Psoas muscle (tissue), 8 donors: ENCODE measurements around the gene CCDC54. TPM values are rescaled to one million over a fixed set of nuclear protein-coding genes. Genes with fewer than 3 reads are reported as not detected.

ENCODE experiments used
- ATAC-seq, 4 donors: fragments of 200-7000 bp; cut with Tn5 transposase; one replicate each; pipeline ENCODE4 v1.9.1; 2020; ENCODE audit warnings: moderate library complexity in 3 of 4, mild to moderate bottlenecking in 2 of 4
- DNase-seq, 2 donors: peaks; one replicate each; pipeline ENCODE4 v3.0.0-alpha.2; 2020
- H3K27ac ChIP-seq: fragments of 200-600 bp; one replicate; pipeline ENCODE4 v1.8.0; 2022
- H3K27me3 ChIP-seq, 3 donors: fragments of 200-600 bp in 1 of 3; one replicate each; pipeline versions ENCODE4 v1.6.1 to v1.8.0; 2013 to 2022; ENCODE audit warnings: low read length in 2 of 3, mild to moderate bottlenecking in 2 of 3, moderate library complexity in 1 of 3; ENCODE audit not compliant: insufficient read depth in 3 of 3
- H3K36me3 ChIP-seq, 2 donors: fragments of 200-600 bp in 1 of 2; one replicate each; pipeline versions ENCODE4 v1.6.1 to v1.8.0; 2013 to 2022; ENCODE audit warnings: low read depth in 1 of 2, mild to moderate bottlenecking in 1 of 2, moderate library complexity in 1 of 2; ENCODE audit not compliant: insufficient read depth in 1 of 2
- H3K4me1 ChIP-seq: fragments of 200-600 bp; one replicate; pipeline ENCODE4 v1.8.0; 2022
- H3K4me3 ChIP-seq: fragments of 200-600 bp; one replicate; pipeline ENCODE4 v1.8.0; 2022; ENCODE audit warnings: mild to moderate bottlenecking
- H3K9me3 ChIP-seq: fragments of 200-600 bp; one replicate; pipeline ENCODE4 v1.8.0; 2022
- CTCF ChIP-seq: fragments of 200-600 bp; IDR thresholded peaks from one replicate; pipeline ENCODE4 v1.8.0; 2022; ENCODE audit warnings: antibody characterized with exemption
- WGBS, 3 donors: extraction: QIAGEN DNeasy Blood & Tissue Kit; methylation state at CpG; one replicate each; pipeline versions ENCODE4 v1.1.6 to v1.1.7; 2013; 5-methylcytosine and 5-hydroxymethylcytosine counted together
- intact Hi-C, 2 donors: fragments of 100-400 bp; cut with DNase I; formaldehyde crosslinking; loops; one replicate each; pipeline versions ENCODE4 v1.11.0 to v1.14.2; 2022
- polyA plus RNA-seq, 3 donors: library from polyadenylated mRNA; stranded (reverse); fragments of 200-250 nt; gene quantifications; one replicate each; pipeline ENCODE4 v1.2.3, GENCODE V29; 2013
- total RNA-seq, 4 donors: library from RNA; stranded (reverse); fragmentation: NEBNext Ultra II Directional in 2 of 4; extraction: Animal tissue kit (Norgen Biotek cat#: 25700) in 2 of 4; gene quantifications; one replicate each; pipeline versions ENCODE4 v1.2.1 to v1.2.4, GENCODE V29; 2021 to 2023
- donor health status: healthy with polysubstance abuse.
- donor health status: DM: no; HTN: no; CAD: no; lungs with moderate emphysema.
- donor health status: Bipolar disorder and iron deficiency.
- donor health status: healthy.
- donor health status: DM: yes; HTN: yes; CAD: no.
- donor health status: DM: no; HTN: no; CAD: no.
- donor health status: DM: no; HTN: no; CAD: no.
- donor health status: DM: yes; HTN: yes; CAD: no.

CCDC54 gene
- total and polyA plus RNA-seq, 7 donors, result not detected

- WGBS, 3 donors, result 89 to 95% (median 91%) methylated on average over 4 of the region's 4 CpGs
- TF ChIP-seq CTCF, result no peak
- intact Hi-C loops, result no loop called here
Observed at GRCh38 chr3:107365051-107365450, 12.2 kb upstream of the CCDC54 start.

GRCh38 chr3:107366766-107367165 is 10.5 kb upstream of the CCDC54 start:
- TF ChIP-seq CTCF, result no peak
- WGBS, 3 donors, result 85 to 96% (median 92%) methylated on average over 3 of the region's 3 CpGs
- H3K27ac ChIP-seq, result no peak overlapping the region

More at GRCh38 chr3:107365051-107365450, 12.2 kb upstream of the CCDC54 start:
- Histone ChIP-seq H3K27me3 (no peaks in the 10 kb centered on the region), H3K9me3 (no peaks in the 10 kb centered on the region), H3K36me3 (no peaks in the 10 kb centered on the region), H3K4me1 (no peaks in the 10 kb centered on the region), H3K27ac (no peak overlapping the region), H3K4me3 (no peak overlapping the region)
- no peak for ATAC-seq
- no peak for DNase-seq

GRCh38 chr3:107367353-107367752 is 9.9 kb upstream of the CCDC54 start:
- no peaks in the 10 kb centered on the region for H3K4me1 ChIP-seq
- WGBS, 3 donors, result 82 to 88% (median 83%) methylated on average over 5 of the region's 5 CpGs
- ATAC-seq (no peak), DNase-seq (no peak)
- H3K27ac ChIP-seq, result no peak overlapping the region
- H3K27me3 ChIP-seq, result no peaks in the 10 kb centered on the region
- no peak for TF ChIP-seq CTCF
- intact Hi-C loops, result no loop called here
- H3K36me3 ChIP-seq, result no peaks in the 10 kb centered on the region
- H3K4me3 ChIP-seq, result no peak overlapping the region
- H3K9me3 ChIP-seq, result no peaks in the 10 kb centered on the region

More at GRCh38 chr3:107366766-107367165, 10.5 kb upstream of the CCDC54 start:
- no peaks in the 10 kb centered on the region for H3K4me1 ChIP-seq
- no peaks in the 10 kb centered on the region for H3K27me3 ChIP-seq
- no peaks in the 10 kb centered on the region for H3K36me3 ChIP-seq
- H3K4me3 ChIP-seq, result no peak overlapping the region
- intact Hi-C loops, result no loop called here
- no peaks in the 10 kb centered on the region for H3K9me3 ChIP-seq
- DNase-seq (no peak), ATAC-seq (no peak)

GRCh38 chr3:107368654-107369398 is 8.4 kb upstream of the CCDC54 start:
- DNase-seq (no peak), ATAC-seq (no peak)
- intact Hi-C loops, result no loop called here
- Histone ChIP-seq H3K9me3 (no peaks in the 10 kb centered on the region), H3K27ac (no peak overlapping the region), H3K4me3 (no peak overlapping the region), H3K4me1 (no peaks in the 10 kb centered on the region), H3K36me3 (no peaks in the 10 kb centered on the region), H3K27me3 (no peaks in the 10 kb centered on the region)
- TF ChIP-seq CTCF, result no peak
- 79 to 82% (median 81%) methylated on average over 7 to 8 of the region's 8 CpGs for WGBS, 3 donors

- whole genome bisulfite sequencing, 3 donors, result 14 to 28% (median 14%) methylated on average over 2 of the region's 2 CpGs
- intact Hi-C loops, result no loop called here
- no peak for TF ChIP-seq CTCF
Observed at GRCh38 chr3:107369791-107370190, 7.4 kb upstream of the CCDC54 start.

More at GRCh38 chr3:107369791-107370190, 7.4 kb upstream of the CCDC54 start:
- Histone ChIP-seq H3K4me3 (no peak overlapping the region), H3K36me3 (no peaks in the 10 kb centered on the region), H3K27me3 (no peaks in the 10 kb centered on the region), H3K4me1 (no peaks in the 10 kb centered on the region), H3K27ac (no peak overlapping the region), H3K9me3 (no peaks in the 10 kb centered on the region)
- DNase-seq, result no peak
- no peak for ATAC-seq
